SK-N-SH (cell line): ENCODE results near the gene CNPY4. TPM values are rescaled to one million over a fixed set of nuclear protein-coding genes. Genes with fewer than 3 reads are reported as not detected.
A peak's percentile ranks its signal among the peaks of the same experiment; 100 is the strongest.

Source experiments
- CTCF ChIA-PET: fragments of 300-600, 350-600 bp; formaldehyde crosslinking; extraction: SDS; loops from one replicate; lab custom pipeline; 2021; lab: Yijun Ruan, JAX
- POLR2A ChIA-PET: fragments of 350-600 bp; sonication (Branson Sonifier 250); formaldehyde crosslinking; extraction: SDS; loops from one replicate; lab custom pipeline; 2020; ENCODE audit warnings: antibody characterized with exemption, inconsistent platforms; lab: Yijun Ruan, JAX
- DNase-seq: peaks from one replicate; pipeline ENCODE4 v3.0.0; 2012
- H2AFZ ChIP-seq: fragments of 200-600 bp; sonication (generic); 2 replicates; pipeline ENCODE4 v1.8.1; 2016; ENCODE audit warnings: antibody characterized with exemption, mild to moderate bottlenecking, low read depth
- H3F3A ChIP-seq: fragments of 200-600 bp; sonication (generic); replicated peaks from 2 replicates; pipeline ENCODE3; 2016; ENCODE audit warnings: antibody characterized with exemption, mild to moderate bottlenecking; ENCODE audit not compliant: insufficient read depth
- H3K27ac ChIP-seq, 2 experiments: fragments of 200-500 bp in 1 of 2; fragments of 200-600 bp in 1 of 2; sonication (Bioruptor generic) in 1 of 2; sonication (generic), shearing (Covaris generic) in 1 of 2; 2 replicates each; pipeline versions ENCODE4 v1.5.1 to v1.6.1; 2014 to 2016; ENCODE audit warnings: low read depth in 2 of 2, inconsistent platforms in 1 of 2, low read length in 1 of 2, mild to moderate bottlenecking in 1 of 2, mixed read lengths in 1 of 2
- H3K27me3 ChIP-seq: fragments of 200-600 bp; sonication (generic), shearing (Covaris generic); 2 replicates; pipeline ENCODE4 v1.6.1; 2016; ENCODE audit warnings: mixed run types; ENCODE audit not compliant: insufficient read depth
- H3K36me3 ChIP-seq, 2 experiments: fragments of 200-500 bp in 1 of 2; fragments of 200-600 bp in 1 of 2; sonication (Bioruptor generic) in 1 of 2; sonication (generic) in 1 of 2; replicated peaks in 1 of 2; 2 replicates each; pipeline versions ENCODE3 to v1.5.1; 2014 to 2016; ENCODE audit warnings: low read length in 1 of 2, mild to moderate bottlenecking in 1 of 2; ENCODE audit not compliant: insufficient read depth in 2 of 2, control insufficient read depth in 1 of 2
- H3K4me1 ChIP-seq, 2 experiments: fragments of 200-500 bp in 1 of 2; fragments of 200-600 bp in 1 of 2; sonication (Bioruptor generic) in 1 of 2; sonication (generic), shearing (Covaris generic) in 1 of 2; 2 replicates each; pipeline versions ENCODE4 v1.5.1 to v1.6.1; 2014 to 2016; ENCODE audit warnings: low read depth in 1 of 2, low read length in 1 of 2, mixed run types in 1 of 2; ENCODE audit not compliant: insufficient read depth in 2 of 2, control insufficient read depth in 1 of 2
- H3K4me2 ChIP-seq: fragments of 200-600 bp; sonication (generic), shearing (Covaris generic); 2 replicates; pipeline ENCODE4 v1.6.1; 2017; ENCODE audit warnings: mixed run types
- H3K4me3 ChIP-seq, 2 experiments: fragments of 200-500 bp in 1 of 2; fragments of 200-600 bp in 1 of 2; sonication (Bioruptor generic) in 1 of 2; sonication (generic), shearing (Covaris generic) in 1 of 2; 2 replicates each; pipeline versions ENCODE4 v1.5.1 to v1.8.1; 2014 to 2016; ENCODE audit warnings: low read depth in 2 of 2, inconsistent platforms in 1 of 2, low read length in 1 of 2, mild to moderate bottlenecking in 1 of 2, mixed read lengths in 1 of 2, moderate library complexity in 1 of 2
- H3K79me2 ChIP-seq: fragments of 200-600 bp; sonication (generic); 2 replicates; pipeline ENCODE4 v1.8.1; 2017; ENCODE audit warnings: mild to moderate bottlenecking; ENCODE audit not compliant: insufficient read depth
- H3K9ac ChIP-seq: fragments of 200-600 bp; sonication (generic); 2 replicates; pipeline ENCODE4 v1.6.1; 2017; ENCODE audit warnings: mixed run types
- H3K9me2 ChIP-seq: fragments of 200-600 bp; sonication (generic); 2 replicates; pipeline ENCODE4 v1.6.1; 2017; ENCODE audit warnings: mixed run types
- H3K9me3 ChIP-seq: fragments of 200-600 bp; sonication (generic); 2 replicates; pipeline ENCODE4 v1.6.1; 2017; ENCODE audit warnings: mixed run types, mild to moderate bottlenecking, moderate library complexity
- H4K20me1 ChIP-seq: fragments of 200-600 bp; sonication (generic); 2 replicates; pipeline ENCODE4 v1.6.1; 2017; ENCODE audit warnings: mild to moderate bottlenecking, mixed run types; ENCODE audit not compliant: insufficient read depth
- ELF1 ChIP-seq: IDR thresholded peaks from 2 replicates; pipeline ENCODE4 v1.4.0; 2012
- EP300 ChIP-seq, 2 experiments: IDR thresholded peaks; 2 replicates each; pipeline versions ENCODE4 v1.4.0 to v1.6.1; 2012; ENCODE audit warnings: borderline replicate concordance in 1 of 2, low read depth in 1 of 2, low read length in 1 of 2
- FOXJ3 ChIP-seq: sonication (generic); formaldehyde crosslinking; IDR thresholded peaks from 2 replicates; pipeline ENCODE4 v1.5.1; 2020; ENCODE audit warnings: mild to moderate bottlenecking, missing genetic modification reagents
- FOXM1 ChIP-seq: IDR thresholded peaks from 2 replicates; pipeline ENCODE4 v1.4.0; 2012; ENCODE audit warnings: low read depth, mild to moderate bottlenecking
- GABPA ChIP-seq: IDR thresholded peaks from 2 replicates; pipeline ENCODE4 v1.4.0; 2012; ENCODE audit warnings: low read depth, mild to moderate bottlenecking
- GATA2 ChIP-seq: sonication (generic); formaldehyde crosslinking; IDR thresholded peaks from 2 replicates; pipeline ENCODE4 v1.5.0; 2020; ENCODE audit warnings: mild to moderate bottlenecking, missing genetic modification reagents
- JUND ChIP-seq: IDR thresholded peaks from 2 replicates; pipeline ENCODE4 v1.4.0; 2012
- NRF1 ChIP-seq: IDR thresholded peaks from 2 replicates; pipeline ENCODE4 v1.6.1; 2012; ENCODE audit warnings: low read depth, mild to moderate bottlenecking, low read length
- POLR2AphosphoS5 ChIP-seq: IDR thresholded peaks from 2 replicates; pipeline ENCODE4 v1.6.1; 2012; ENCODE audit warnings: low read depth, low read length
- RCOR1 ChIP-seq: fragments of 150-350 bp; IDR thresholded peaks from 2 replicates; pipeline ENCODE4 v1.6.1; 2017; ENCODE audit warnings: antibody characterized with exemption, low read length
- RFX5 ChIP-seq: IDR thresholded peaks from 2 replicates; pipeline ENCODE4 v1.6.1; 2012; ENCODE audit warnings: mild to moderate bottlenecking, improper control_type of control experiment, low read length
- SMC3 ChIP-seq: IDR thresholded peaks from 2 replicates; pipeline ENCODE4 v1.6.1; 2012; ENCODE audit warnings: low read depth, low read length, improper control_type of control experiment
- TAF1 ChIP-seq: IDR thresholded peaks from 2 replicates; pipeline ENCODE4 v1.6.1; 2012; ENCODE audit warnings: low read depth, mild to moderate bottlenecking, low read length, moderate library complexity, borderline replicate concordance
- TCF12 ChIP-seq: IDR thresholded peaks from 2 replicates; pipeline ENCODE4 v1.4.0; 2012
- TEAD4 ChIP-seq: IDR thresholded peaks from 2 replicates; pipeline ENCODE4 v1.4.0; 2012; ENCODE audit warnings: mild to moderate bottlenecking, borderline replicate concordance; ENCODE audit not compliant: insufficient read depth
- YY1 ChIP-seq: IDR thresholded peaks from 2 replicates; pipeline ENCODE4 v1.4.0; 2012; ENCODE audit warnings: low read depth, mild to moderate bottlenecking
- WGBS: methylation state at CpG from one replicate; pipeline ENCODE4 v1.1.6; 2017; ENCODE audit warnings: low lambda C conversion rate; 5-methylcytosine and 5-hydroxymethylcytosine counted together
- polyA plus RNA-seq, 3 experiments: library from polyadenylated mRNA; depleted of rRNA; stranded (reverse); fragments of >200 nt; gene quantifications; 2 replicates each; pipeline ENCODE4 v1.2.3, GENCODE V29; 2012
- TF ChIP-seq, protein P1 (sequence below): IDR thresholded peaks from 2 replicates; pipeline ENCODE4; 2012
- TF ChIP-seq, protein P2 (sequence below): fragments of 200-600 bp; sonication (generic); IDR thresholded peaks from 2 replicates; pipeline ENCODE4 v1.6.1; 2017; ENCODE audit warnings: antibody characterized with exemption, mild to moderate bottlenecking, moderate library complexity
- TF ChIP-seq, protein P3 (sequence below): IDR thresholded peaks from 2 replicates; pipeline ENCODE4 v1.6.1; 2012; ENCODE audit warnings: mild to moderate bottlenecking, low read depth, low read length, moderate library complexity
- TF ChIP-seq, protein P4 (sequence below): fragments of 150-350 bp; IDR thresholded peaks from 2 replicates; pipeline ENCODE4 v1.6.1; 2016; ENCODE audit warnings: mild to moderate bottlenecking, low read depth, low read length
- TF ChIP-seq, protein P5 (sequence below): fragments of 150-350 bp; IDR thresholded peaks from 2 replicates; pipeline ENCODE4 v1.6.1; 2017; ENCODE audit warnings: antibody characterized with exemption, low read length, low read depth, borderline replicate concordance
- TF ChIP-seq, protein P6 (sequence below): IDR thresholded peaks from 2 replicates; pipeline ENCODE4 v1.4.0; 2012; ENCODE audit warnings: low read depth, borderline replicate concordance

Gene CNPY4
- polyA plus RNA-seq, 1 of the 3 experiments (the other 2 are of a cell fraction), result 52.0 TPM

DNA sequence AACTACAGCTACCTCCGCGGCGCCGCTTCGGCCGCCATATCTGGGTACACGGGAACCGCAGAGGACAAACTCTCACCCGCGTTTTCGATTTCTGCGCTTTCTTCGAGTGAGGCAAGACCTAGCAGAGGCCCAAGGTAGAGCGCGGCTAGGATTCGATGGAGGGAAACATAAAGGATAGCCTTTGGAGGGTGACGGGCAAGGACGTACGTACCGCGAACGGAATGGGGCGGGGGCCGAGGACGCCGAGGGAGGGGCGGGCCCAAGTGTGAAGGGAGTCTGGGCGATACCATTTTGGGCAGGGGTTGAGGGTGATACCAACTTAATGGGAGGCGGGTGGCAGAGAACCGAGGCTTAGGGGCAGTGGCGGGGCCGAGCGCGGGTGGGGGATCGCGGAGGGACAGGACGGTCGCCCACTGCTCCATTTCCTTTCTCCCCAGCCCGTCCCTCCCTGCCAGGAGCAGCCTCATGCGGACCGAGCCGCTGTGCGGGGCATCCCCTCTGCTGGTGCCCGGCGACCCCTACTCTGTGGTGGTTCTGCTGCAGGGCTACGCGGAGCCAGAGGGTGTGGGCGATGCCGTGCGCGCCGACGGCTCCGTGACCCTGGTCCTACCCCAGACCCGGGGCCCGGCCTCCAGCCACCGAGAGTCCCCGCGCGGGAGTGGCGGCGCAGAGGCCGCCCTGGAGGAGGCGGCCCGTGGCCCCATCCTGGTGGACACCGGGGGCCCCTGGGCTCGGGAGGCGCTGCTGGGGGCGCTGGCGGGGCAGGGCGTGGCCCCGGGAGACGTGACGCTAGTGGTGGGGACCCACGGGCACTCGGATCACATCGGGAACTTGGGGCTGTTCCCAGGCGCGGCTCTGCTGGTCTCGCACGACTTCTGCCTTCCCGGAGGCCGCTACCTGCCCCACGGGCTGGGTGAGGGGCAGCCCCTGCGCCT lies 7.8 kb downstream of the CNPY4 start, which contains the start of gene MBLAC1:
TSS of gene MBLAC1 (plus strand) at position 37 of the 935 bp plus-strand sequence. CDS start at position 466, 429 bp downstream.
- Histone ChIP-seq H4K20me1 (no peaks in the 10 kb centered on the region), H3K9ac (peak within 1 kb of the TSS; percentile 88), H2AFZ (peak within 1 kb of the TSS; percentile 84), H3K27me3 (no peaks in the 10 kb centered on the region), H3K36me3 (peaks cover 13 to 22% of the 10 kb centered on the region in 2 experiments), H3K9me3 (no peaks in the 10 kb centered on the region), H3K4me3 (peak within 1 kb of the TSS; percentile 65 to 84), H3K79me2 (peaks cover 37% of the 10 kb centered on the region), H3K4me2 (peak within 1 kb of the TSS; percentile 90), H3K4me1 (peaks cover 6 to 20% of the 10 kb centered on the region in 2 experiments; a peak in 2 of 4 replicates), H3K9me2 (no peaks in the 10 kb centered on the region), H3K27ac (peak within 1 kb of the TSS; percentile 96 to 97), H3F3A (peaks cover 49% of the 10 kb centered on the region)
- ChIA-PET POLR2A (interaction anchor here (1.0 to 5.3 kb wide), 4 partner anchors 22 to 26 kb away, joined by 3 to 70 read pairs (median 12); partner anchors contain the start of genes AP4M1, LAMTOR4 and MCM7), CTCF (interaction anchor here (0.9 to 13.6 kb wide), 7 partner anchors 12 to 149 kb away, joined by 3 to 262 read pairs (median 4); partner anchors contain the start of genes AP4M1, MCM7 and PVRIG)
- DNase-seq, result peak; percentile 99
- 1% methylated on average over 38 of the region's 85 CpGs for WGBS
- TF ChIP-seq TCF12, result peak; percentile 50; the same call in 1 of the 2 replicates
- TF ChIP-seq SMC3, result no peak
- TF ChIP-seq, protein P1, sequence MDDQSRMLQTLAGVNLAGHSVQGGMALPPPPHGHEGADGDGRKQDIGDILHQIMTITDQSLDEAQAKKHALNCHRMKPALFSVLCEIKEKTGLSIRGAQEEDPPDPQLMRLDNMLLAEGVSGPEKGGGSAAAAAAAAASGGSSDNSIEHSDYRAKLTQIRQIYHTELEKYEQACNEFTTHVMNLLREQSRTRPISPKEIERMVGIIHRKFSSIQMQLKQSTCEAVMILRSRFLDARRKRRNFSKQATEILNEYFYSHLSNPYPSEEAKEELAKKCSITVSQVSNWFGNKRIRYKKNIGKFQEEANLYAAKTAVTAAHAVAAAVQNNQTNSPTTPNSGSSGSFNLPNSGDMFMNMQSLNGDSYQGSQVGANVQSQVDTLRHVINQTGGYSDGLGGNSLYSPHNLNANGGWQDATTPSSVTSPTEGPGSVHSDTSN, result peak; percentile 58; the same call in 1 of the 2 replicates
- TF ChIP-seq, protein P2, sequence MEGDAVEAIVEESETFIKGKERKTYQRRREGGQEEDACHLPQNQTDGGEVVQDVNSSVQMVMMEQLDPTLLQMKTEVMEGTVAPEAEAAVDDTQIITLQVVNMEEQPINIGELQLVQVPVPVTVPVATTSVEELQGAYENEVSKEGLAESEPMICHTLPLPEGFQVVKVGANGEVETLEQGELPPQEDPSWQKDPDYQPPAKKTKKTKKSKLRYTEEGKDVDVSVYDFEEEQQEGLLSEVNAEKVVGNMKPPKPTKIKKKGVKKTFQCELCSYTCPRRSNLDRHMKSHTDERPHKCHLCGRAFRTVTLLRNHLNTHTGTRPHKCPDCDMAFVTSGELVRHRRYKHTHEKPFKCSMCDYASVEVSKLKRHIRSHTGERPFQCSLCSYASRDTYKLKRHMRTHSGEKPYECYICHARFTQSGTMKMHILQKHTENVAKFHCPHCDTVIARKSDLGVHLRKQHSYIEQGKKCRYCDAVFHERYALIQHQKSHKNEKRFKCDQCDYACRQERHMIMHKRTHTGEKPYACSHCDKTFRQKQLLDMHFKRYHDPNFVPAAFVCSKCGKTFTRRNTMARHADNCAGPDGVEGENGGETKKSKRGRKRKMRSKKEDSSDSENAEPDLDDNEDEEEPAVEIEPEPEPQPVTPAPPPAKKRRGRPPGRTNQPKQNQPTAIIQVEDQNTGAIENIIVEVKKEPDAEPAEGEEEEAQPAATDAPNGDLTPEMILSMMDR, result no peak
- no peak for TF ChIP-seq NRF1
- no peak for TF ChIP-seq RFX5
- 0 out of 2 replicates have a peak, but pooled peaks have one; percentile 15 for TF ChIP-seq ELF1
- peak; percentile 50; the same call in 1 of the 2 replicates for TF ChIP-seq GABPA
- TF ChIP-seq TAF1, result peak; percentile 86
- peak; percentile 98 for TF ChIP-seq POLR2AphosphoS5
- no peak for TF ChIP-seq FOXJ3 (CRISPR knock-in tag)
- TF ChIP-seq, protein P3, sequence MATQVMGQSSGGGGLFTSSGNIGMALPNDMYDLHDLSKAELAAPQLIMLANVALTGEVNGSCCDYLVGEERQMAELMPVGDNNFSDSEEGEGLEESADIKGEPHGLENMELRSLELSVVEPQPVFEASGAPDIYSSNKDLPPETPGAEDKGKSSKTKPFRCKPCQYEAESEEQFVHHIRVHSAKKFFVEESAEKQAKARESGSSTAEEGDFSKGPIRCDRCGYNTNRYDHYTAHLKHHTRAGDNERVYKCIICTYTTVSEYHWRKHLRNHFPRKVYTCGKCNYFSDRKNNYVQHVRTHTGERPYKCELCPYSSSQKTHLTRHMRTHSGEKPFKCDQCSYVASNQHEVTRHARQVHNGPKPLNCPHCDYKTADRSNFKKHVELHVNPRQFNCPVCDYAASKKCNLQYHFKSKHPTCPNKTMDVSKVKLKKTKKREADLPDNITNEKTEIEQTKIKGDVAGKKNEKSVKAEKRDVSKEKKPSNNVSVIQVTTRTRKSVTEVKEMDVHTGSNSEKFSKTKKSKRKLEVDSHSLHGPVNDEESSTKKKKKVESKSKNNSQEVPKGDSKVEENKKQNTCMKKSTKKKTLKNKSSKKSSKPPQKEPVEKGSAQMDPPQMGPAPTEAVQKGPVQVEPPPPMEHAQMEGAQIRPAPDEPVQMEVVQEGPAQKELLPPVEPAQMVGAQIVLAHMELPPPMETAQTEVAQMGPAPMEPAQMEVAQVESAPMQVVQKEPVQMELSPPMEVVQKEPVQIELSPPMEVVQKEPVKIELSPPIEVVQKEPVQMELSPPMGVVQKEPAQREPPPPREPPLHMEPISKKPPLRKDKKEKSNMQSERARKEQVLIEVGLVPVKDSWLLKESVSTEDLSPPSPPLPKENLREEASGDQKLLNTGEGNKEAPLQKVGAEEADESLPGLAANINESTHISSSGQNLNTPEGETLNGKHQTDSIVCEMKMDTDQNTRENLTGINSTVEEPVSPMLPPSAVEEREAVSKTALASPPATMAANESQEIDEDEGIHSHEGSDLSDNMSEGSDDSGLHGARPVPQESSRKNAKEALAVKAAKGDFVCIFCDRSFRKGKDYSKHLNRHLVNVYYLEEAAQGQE, result 0 out of 2 replicates have a peak, but pooled peaks have one; percentile 48
- no peak for TF ChIP-seq TEAD4
- TF ChIP-seq, protein P4, sequence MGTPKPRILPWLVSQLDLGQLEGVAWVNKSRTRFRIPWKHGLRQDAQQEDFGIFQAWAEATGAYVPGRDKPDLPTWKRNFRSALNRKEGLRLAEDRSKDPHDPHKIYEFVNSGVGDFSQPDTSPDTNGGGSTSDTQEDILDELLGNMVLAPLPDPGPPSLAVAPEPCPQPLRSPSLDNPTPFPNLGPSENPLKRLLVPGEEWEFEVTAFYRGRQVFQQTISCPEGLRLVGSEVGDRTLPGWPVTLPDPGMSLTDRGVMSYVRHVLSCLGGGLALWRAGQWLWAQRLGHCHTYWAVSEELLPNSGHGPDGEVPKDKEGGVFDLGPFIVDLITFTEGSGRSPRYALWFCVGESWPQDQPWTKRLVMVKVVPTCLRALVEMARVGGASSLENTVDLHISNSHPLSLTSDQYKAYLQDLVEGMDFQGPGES, result no peak
- TF ChIP-seq JUND, result no peak; the same call in 1 of the 2 replicates
- peak; percentile 93 for TF ChIP-seq YY1
- TF ChIP-seq, protein P5, sequence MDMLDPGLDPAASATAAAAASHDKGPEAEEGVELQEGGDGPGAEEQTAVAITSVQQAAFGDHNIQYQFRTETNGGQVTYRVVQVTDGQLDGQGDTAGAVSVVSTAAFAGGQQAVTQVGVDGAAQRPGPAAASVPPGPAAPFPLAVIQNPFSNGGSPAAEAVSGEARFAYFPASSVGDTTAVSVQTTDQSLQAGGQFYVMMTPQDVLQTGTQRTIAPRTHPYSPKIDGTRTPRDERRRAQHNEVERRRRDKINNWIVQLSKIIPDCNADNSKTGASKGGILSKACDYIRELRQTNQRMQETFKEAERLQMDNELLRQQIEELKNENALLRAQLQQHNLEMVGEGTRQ, result no peak
- peak in 1 of 2 experiments; percentile 51; a peak in 1 of 4 replicates for TF ChIP-seq EP300 (IDR thresholded peaks at IDR 0.05; ENCODE audit: borderline replicate concordance in 1 of 2, low read depth in 1 of 2, low read length in 1 of 2)
- TF ChIP-seq GATA2, result no peak; the same call in 1 of the 2 replicates
- no peak for TF ChIP-seq RCOR1
- TF ChIP-seq, protein P6, sequence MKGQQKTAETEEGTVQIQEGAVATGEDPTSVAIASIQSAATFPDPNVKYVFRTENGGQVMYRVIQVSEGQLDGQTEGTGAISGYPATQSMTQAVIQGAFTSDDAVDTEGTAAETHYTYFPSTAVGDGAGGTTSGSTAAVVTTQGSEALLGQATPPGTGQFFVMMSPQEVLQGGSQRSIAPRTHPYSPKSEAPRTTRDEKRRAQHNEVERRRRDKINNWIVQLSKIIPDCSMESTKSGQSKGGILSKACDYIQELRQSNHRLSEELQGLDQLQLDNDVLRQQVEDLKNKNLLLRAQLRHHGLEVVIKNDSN, result no peak
- no peak for TF ChIP-seq FOXM1
